ENCODE data around the gene IQSEC1.
A peak's percentile ranks its signal among the peaks of the same experiment; 100 is the strongest.

IQSEC1 gene

GRCh38 chr3:12972781-12973702 is 100.2 kb downstream of the IQSEC1 start:
- DNase-seq (ENCODE audit: low read depth in 1 of 2, low spot score in 1 of 2): no peak

DNA sequence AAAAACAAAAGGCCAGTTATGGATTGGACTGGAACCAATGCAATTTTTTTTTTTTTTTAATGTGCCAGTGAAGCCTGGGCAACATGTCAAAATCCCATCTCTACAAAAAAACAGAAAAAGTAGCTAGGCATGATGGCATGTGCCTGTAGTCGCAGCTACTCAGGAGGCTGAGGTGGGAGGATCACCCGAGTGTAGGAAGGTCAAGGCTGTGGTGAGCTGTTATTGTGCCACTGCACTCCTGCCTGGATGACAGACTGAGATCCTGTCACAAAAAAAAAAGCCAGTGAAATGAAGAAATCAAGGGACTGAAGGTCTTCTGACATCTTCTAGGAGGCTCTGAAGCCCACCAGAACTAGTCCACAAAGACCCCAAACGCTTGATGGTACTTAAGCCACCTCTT is 101.2 kb downstream of the IQSEC1 start:
- no peak for DNase-seq (ENCODE audit: low read depth in 1 of 2, low spot score in 1 of 2)

- no peak for DNase-seq (ENCODE audit: low read depth in 1 of 2, low spot score in 1 of 2)
These were observed 102.5 kb downstream of the IQSEC1 start for GRCh38 chr3:12970684-12971083.

GRCh38 chr3:12969486-12969885 is 103.7 kb downstream of the IQSEC1 start:
- DNase-seq (ENCODE audit: low read depth in 1 of 2, low spot score in 1 of 2): no peak

- DNase-seq (ENCODE audit: low read depth in 1 of 2, low spot score in 1 of 2): no peak
These were observed 104.7 kb downstream of the IQSEC1 start for GRCh38 chr3:12968541-12968940.

DNA sequence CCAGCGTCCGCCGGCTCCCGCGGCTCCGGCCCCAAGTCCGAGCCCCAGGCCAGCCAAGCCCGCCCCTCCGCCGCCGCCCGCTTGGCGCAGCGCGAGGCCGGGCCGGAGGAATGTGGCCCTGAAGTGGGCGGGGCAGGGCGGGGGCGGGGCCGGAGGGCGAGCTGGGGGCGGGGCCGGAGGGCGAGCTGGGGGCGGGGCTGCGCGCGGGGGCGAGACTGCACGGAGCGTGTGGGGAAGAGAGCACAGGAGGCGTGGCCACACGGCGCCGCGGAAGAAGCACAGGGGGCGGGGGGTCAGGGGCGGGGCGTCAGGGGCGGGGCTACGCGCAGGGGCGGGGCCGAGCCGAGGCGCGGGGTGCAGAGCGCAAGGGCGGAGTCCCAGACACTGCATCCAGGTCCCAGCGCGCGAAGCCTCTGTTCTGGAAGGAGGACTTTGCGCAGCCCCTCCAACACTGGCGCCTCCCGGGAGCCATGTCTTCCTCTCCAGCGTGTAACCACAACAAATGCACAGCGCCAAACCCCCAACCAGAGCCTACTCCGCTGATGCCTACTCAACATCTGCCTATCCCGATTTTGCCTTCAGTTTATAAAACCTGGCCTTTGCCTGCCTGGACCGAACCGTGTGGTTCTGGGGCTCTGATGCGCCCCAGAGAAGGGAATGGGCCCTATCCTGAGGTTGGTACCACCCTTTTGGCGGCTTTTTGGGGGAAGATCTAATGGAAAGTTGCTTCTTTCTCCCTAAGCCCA is 105.5 kb downstream of the IQSEC1 start:
- peak; percentile 73 to 80 for DNase-seq (ENCODE audit: low read depth in 1 of 2, low spot score in 1 of 2)

DNA sequence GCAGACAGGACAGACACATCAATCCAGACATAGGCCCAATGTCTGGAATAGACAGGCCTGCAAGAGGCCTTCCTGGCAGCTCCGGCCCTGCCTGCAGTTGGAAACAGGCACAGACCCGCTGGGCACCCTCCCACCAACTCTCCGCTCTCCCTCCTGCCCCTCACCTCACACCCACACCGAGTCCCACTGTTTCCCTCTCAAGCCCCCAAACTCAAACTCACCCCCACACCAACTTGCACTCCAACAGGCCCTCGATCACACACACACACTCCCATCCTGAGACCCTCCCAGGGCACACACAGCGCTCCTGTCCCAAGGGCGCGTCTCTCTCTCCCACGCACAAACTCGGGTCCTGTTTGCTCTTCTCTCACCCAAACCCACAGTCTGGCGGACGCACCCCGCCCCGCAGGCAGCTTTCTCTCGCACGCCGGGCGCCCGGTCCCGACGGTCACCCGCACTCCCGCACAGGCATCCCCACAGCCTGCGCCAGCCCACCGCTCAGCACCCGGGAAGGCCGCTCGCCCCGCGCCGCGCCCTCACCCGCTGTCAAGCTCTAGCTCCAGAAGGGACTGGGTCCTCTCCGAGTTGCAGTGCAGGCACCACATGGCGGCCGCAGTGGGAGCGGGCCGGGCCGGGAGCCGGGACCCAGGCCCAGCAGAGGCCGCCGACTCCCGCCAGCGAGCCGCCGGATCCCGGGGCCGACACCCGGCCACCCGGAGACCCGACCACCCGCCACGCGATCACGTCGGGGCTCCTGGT is 106.2 kb downstream of the IQSEC1 start:
- DNase-seq (ENCODE audit: low read depth in 1 of 2, low spot score in 1 of 2): no peak

DNA sequence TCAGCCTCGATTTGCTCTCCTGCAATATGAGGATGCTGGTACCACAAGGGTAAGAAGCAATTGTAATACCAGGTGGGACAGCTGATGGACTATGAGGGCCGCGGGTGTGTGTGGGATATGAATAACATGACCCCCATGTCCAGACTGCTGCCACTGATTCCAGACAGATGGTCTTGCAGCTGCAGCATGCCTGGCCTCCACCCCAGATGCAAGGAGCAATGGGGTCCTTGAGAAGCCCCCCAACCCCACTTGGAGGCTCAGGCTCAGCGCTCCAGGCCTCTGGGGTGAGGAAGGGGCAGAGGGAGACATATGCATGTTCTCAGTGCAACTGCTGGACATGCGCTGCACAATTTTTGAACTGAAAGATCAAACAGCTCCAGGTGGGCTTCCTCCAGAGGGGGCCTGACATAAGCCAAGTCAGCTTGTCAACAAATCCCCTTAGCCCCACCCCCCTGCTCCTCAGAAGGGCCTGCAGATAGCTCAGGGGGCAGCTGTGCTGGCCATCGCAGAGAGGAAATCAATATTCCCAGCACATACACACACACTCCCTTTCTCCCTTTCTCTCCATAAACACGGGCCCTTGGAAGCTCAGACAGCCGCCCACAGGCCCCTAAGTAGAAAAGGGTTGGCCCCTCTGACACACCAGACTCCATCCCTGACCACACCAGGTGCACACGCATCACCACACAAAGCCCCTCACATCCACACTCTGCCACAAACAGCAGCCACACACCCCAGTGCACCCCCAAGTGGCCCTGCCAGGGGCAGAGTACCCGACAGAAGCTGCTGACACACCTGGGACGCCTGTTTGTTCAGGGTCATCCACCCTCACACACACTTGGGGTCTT is 107.0 kb downstream of the IQSEC1 start:
- no peak for DNase-seq (ENCODE audit: low read depth in 1 of 2, low spot score in 1 of 2)

GRCh38 chr3:12964711-12965612 is 108.3 kb downstream of the IQSEC1 start:
- no peak for DNase-seq (ENCODE audit: low read depth in 1 of 2, low spot score in 1 of 2)

DNA sequence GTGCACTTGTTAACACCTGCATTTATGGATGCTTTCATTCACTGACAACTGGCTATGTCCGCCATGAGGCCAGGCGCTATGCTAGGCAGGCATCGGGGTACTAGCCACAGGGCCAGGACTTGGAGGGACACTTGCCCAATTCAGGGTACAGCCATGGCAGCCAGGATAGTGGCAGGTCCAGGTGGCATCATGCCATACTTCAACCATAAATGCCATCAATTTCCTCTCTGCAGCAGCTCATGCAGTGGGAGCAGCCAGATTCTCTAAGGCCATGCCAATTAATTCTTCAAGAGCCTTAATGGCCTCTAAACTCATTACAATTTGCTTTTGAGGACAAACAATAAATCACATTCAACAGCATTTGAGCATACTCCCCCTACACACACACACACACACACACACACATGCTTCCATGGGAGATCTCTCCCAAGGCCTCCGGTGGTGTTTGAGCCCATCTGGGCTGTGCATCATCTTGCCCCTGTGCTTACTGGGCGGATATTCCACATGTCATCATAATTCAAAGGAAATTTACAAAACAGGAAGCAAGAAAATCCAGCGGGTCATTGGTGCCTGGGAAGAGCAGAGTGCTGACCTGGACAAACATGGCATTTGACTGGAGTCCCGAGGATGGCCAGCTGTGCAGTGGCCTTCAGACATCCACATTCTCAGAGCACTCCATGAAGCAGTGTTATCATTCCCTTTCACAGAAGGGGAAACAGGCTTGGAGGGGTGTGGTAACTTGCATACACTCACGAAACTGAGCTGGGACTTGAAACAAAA is 109.1 kb downstream of the IQSEC1 start:
- no peak for DNase-seq (ENCODE audit: low read depth in 1 of 2, low spot score in 1 of 2)

DNA sequence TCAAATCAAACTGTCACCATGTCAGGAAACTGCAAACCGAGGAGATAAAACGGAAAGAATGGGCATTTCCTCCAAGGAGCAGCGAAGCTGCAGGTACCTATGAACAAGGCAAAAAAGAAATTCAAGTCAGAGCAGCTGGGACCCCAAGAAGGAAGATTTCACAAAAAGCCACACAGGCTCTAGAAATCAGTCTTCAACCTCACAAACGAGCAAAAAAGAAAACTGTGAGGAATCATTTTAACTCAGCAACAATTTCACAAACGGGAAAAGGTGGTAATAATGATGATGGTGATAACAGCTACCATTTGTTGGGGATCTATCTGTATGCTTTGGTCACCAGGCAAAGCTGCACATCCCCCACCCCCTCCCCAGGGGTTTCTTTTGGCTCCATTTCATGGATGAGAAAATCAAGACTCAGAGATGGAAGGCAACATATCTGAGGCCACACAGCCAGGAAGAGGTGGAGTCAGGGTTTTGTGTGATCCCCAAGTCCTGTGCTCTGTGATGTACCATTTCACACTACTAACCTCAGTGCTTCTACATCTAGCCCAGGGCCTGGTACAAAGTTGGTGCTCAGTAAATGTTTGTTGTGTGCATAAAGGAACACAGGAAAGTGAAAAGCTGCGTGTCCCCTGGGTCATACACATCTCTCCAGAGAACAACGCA is 109.9 kb downstream of the IQSEC1 start:
- no peak for DNase-seq (ENCODE audit: low read depth in 1 of 2, low spot score in 1 of 2)

- no peak for DNase-seq (ENCODE audit: low read depth in 1 of 2, low spot score in 1 of 2)
These were observed 110.9 kb downstream of the IQSEC1 start for GRCh38 chr3:12962292-12962691.

GRCh38 chr3:12961697-12962036 is 111.6 kb downstream of the IQSEC1 start:
- no peak for DNase-seq (ENCODE audit: low read depth in 1 of 2, low spot score in 1 of 2)

GRCh38 chr3:12961007-12961696 is 112.1 kb downstream of the IQSEC1 start:
- no peak for DNase-seq (ENCODE audit: low read depth in 1 of 2, low spot score in 1 of 2)

DNA sequence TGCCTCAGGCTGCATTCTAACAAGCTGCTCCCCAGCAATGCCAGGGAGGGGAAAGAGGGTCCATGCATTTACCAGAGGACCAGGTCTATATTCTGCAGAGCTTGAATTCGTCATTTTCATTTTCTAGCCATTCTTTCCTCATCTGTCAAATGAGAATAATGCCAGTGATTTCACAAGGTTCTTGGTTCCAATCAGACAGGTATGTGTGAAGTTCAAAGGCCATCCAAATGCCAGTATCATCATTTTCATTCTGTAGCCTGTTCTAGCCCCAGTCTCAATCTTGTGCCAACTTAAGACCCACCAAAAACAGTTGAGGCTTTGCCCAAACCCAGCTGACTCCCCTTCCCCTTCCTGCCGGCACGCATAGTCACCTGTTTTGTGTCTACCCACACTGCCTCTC is 112.7 kb downstream of the IQSEC1 start:
- no peak for DNase-seq (ENCODE audit: low read depth in 1 of 2, low spot score in 1 of 2)

DNA sequence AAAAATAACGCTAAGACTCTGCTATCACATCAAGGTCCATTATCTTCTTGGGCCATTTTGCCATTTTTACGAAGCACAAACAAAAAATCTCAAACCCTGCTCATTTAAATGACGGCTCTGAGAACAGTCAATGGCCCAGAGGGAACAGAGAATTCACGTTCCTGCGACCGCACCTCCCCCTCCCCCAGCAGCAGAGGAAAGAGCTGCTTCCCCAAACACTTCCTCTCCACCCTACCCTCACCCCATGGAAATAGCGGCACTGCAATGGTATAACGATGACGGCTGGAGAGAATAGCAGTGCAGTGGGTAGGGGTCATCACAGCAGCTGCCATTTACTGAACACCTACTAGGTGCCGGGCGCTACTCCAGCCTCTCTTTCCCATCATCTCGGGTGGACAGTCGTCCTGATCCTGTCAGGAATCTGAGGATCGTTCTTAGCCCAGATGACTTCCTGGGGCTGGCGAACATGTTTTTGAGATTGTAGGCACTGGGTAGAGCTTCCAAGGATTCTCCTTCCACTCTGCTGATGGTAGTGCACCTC is 113.3 kb downstream of the IQSEC1 start:
- DNase-seq (ENCODE audit: low read depth in 1 of 2, low spot score in 1 of 2): no peak

DNA sequence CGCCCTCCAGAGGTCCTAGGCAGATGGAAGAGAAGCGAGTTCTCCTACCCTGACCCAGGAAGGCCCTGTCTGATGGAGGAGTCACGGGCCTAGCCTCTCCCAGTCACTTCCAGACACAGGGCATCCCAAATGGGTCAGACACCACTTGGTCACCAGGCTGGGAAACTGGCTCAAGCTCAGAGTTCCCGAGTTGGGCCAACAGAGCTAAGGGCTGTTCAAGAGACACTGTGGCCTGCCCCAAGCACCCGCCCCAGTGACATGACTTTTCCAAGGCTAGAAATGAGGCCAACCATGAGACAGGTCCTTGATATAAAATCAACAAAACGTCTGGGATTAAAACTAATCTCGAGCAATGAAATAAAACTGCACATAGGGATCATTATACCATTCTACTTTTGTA is 113.8 kb downstream of the IQSEC1 start:
- no peak for DNase-seq (ENCODE audit: low read depth in 1 of 2, low spot score in 1 of 2)
